Measurements from ENCODE around the gene NINJ1.
A peak's percentile ranks its signal among the peaks of the same experiment; 100 is the strongest.

NINJ1 gene

GRCh38 chr9:93086447-93087224 lies 47.4 kb downstream of the NINJ1 start:
- DNase-seq = no peak

GRCh38 chr9:93085676-93086075 lies 48.4 kb downstream of the NINJ1 start:
- DNase-seq = no peak

- DNase-seq = no peak
Measured at GRCh38 chr9:93084471-93084881, 49.6 kb downstream of the NINJ1 start.

- no peak for DNase-seq
Measured at GRCh38 chr9:93083592-93084470, 50.2 kb downstream of the NINJ1 start.

- DNase-seq = no peak
Measured at GRCh38 chr9:93082841-93083411, 51.1 kb downstream of the NINJ1 start.

GRCh38 chr9:93081931-93082330 lies 52.1 kb downstream of the NINJ1 start:
- DNase-seq = no peak

- no peak for DNase-seq
Measured at GRCh38 chr9:93081081-93081529, 52.9 kb downstream of the NINJ1 start.

- DNase-seq = no peak
Measured at GRCh38 chr9:93080406-93080805, 53.6 kb downstream of the NINJ1 start.

GRCh38 chr9:93079371-93079770 lies 54.7 kb downstream of the NINJ1 start:
- DNase-seq = no peak

- no peak for DNase-seq
Measured at GRCh38 chr9:93077811-93078210, 56.2 kb downstream of the NINJ1 start.

- DNase-seq = no peak
Measured at GRCh38 chr9:93077367-93077766, 56.7 kb downstream of the NINJ1 start.

- no peak for DNase-seq
Measured at GRCh38 chr9:93076792-93077128, 57.3 kb downstream of the NINJ1 start.

- DNase-seq = no peak
Measured at GRCh38 chr9:93076101-93076791, 57.8 kb downstream of the NINJ1 start.

GRCh38 chr9:93072383-93072795 lies 61.7 kb downstream of the NINJ1 start:
- DNase-seq = peak; percentile 58

All from activated CD8-positive, alpha-beta memory T cell treated with anti-CD3 and anti-CD28 coated beads, Interleukin-2, amount 50 U/mL, for 4 hours (primary cell).